H1 (cell line): ENCODE measurements around the gene THRB. TPM values are rescaled to one million over a fixed set of nuclear protein-coding genes. Genes with fewer than 3 reads are reported as not detected.

Experiments used
- CTCF ChIA-PET: fragments of 300-600 bp; sonication (Branson Sonifier 250); formaldehyde crosslinking; loops from one replicate; lab custom pipeline; 2021; ENCODE audit not compliant: partially characterized antibody; lab: Charles Lee
- POLR2A ChIA-PET: fragments of 300-600 bp; sonication (Branson Sonifier 250); formaldehyde crosslinking; loops from one replicate; lab custom pipeline; 2021; ENCODE audit warnings: inconsistent platforms; ENCODE audit not compliant: partially characterized antibody; lab: Charles Lee
- DNase-seq, 2 experiments: peaks; one replicate each; pipeline versions ENCODE4 v3.0.0 to v3.0.0-alpha.2; 2010 to 2022; ENCODE audit warnings: low spot score in 2 of 2, low read depth in 1 of 2, mixed read lengths in 1 of 2
- FAIRE-seq: peaks from 2 replicates; lab custom pipeline; 2011; peaks lifted over from hg19 to GRCh38; lab: Jason Lieb, UNC
- H2AFZ ChIP-seq: 2 replicates; pipeline ENCODE4 v1.8.1; 2012; ENCODE audit warnings: low read length, inconsistent platforms
- H2AK5ac ChIP-seq: 2 replicates; pipeline ENCODE4 v1.6.1; 2013; ENCODE audit warnings: low read depth, low read length
- H2BK120ac ChIP-seq: replicated peaks from 2 replicates; pipeline ENCODE3; 2013; ENCODE audit warnings: low read depth, low read length, inconsistent platforms
- H2BK12ac ChIP-seq: 2 replicates; pipeline ENCODE4 v1.6.1; 2013; ENCODE audit warnings: low read depth, low read length
- H2BK15ac ChIP-seq: 2 replicates; pipeline ENCODE4 v1.6.1; 2013; ENCODE audit warnings: low read length
- H2BK20ac ChIP-seq: 2 replicates; pipeline ENCODE4 v1.6.1; 2013; ENCODE audit warnings: low read length
- H2BK5ac ChIP-seq: 2 replicates; pipeline ENCODE4 v1.6.1; 2013; ENCODE audit warnings: low read depth, low read length
- H3K14ac ChIP-seq: 2 replicates; pipeline ENCODE4 v1.6.1; 2013; ENCODE audit warnings: inconsistent platforms; ENCODE audit not compliant: insufficient read length
- H3K18ac ChIP-seq: 2 replicates; pipeline ENCODE4 v1.6.1; 2013; ENCODE audit warnings: low read length; ENCODE audit errors: extremely low read depth
- H3K23ac ChIP-seq: 2 replicates; pipeline ENCODE4 v1.6.1; 2013; ENCODE audit warnings: inconsistent platforms; ENCODE audit not compliant: insufficient read length
- H3K23me2 ChIP-seq: 2 replicates; pipeline ENCODE4 v1.6.1; 2013; ENCODE audit warnings: low read depth, low read length
- H3K27ac ChIP-seq: 2 replicates; pipeline ENCODE4 v1.6.1; 2011; ENCODE audit warnings: low read depth, low read length, inconsistent platforms
- H3K27me3 ChIP-seq, 4 experiments: replicated peaks in 1 of 4; 1 replicate in 1 of 4; 2 replicates in 3 of 4; pipeline versions ENCODE4 v1.6.1 to v1.8.1; 2011 to 2013; ENCODE audit warnings: low read length in 3 of 4, mild to moderate bottlenecking in 3 of 4, inconsistent platforms in 2 of 4, mixed read lengths in 2 of 4, moderate library complexity in 1 of 4; ENCODE audit not compliant: control insufficient read depth in 3 of 4, insufficient read depth in 3 of 4; ENCODE audit errors: extremely low read depth in 1 of 4
- H3K36me3 ChIP-seq, 4 experiments: 2 replicates each; pipeline versions ENCODE4 v1.6.1 to v1.8.1; 2011 to 2013; ENCODE audit warnings: mild to moderate bottlenecking in 4 of 4, low read length in 3 of 4, moderate library complexity in 2 of 4, control low read depth in 1 of 4, inconsistent platforms in 1 of 4; ENCODE audit not compliant: insufficient read depth in 4 of 4, control insufficient read depth in 2 of 4
- H3K4ac ChIP-seq: replicated peaks from 2 replicates; pipeline ENCODE3; 2013; ENCODE audit warnings: low read length, low read depth, mixed read lengths, inconsistent platforms; ENCODE audit not compliant: insufficient read length
- H3K4me1 ChIP-seq, 4 experiments: replicated peaks in 1 of 4; 1 replicate in 1 of 4; 2 replicates in 3 of 4; pipeline versions ENCODE4 v1.6.1 to v1.8.1; 2011 to 2013; ENCODE audit warnings: low read length in 3 of 4, inconsistent platforms in 2 of 4, mixed read lengths in 1 of 4; ENCODE audit not compliant: insufficient read depth in 4 of 4, control insufficient read depth in 3 of 4
- H3K4me2 ChIP-seq, 2 experiments: 2 replicates each; pipeline versions ENCODE4 v1.6.1 to v1.8.1; 2011 to 2013; ENCODE audit warnings: low read depth in 2 of 2, low read length in 2 of 2, control low read depth in 1 of 2, inconsistent platforms in 1 of 2, mild to moderate bottlenecking in 1 of 2; ENCODE audit not compliant: insufficient read depth in 1 of 2
- H3K4me3 ChIP-seq, 4 experiments: fragments of 200-600, 300-600 bp in 1 of 4; sonication (generic), shearing (Covaris generic), sonication (Bioruptor Twin) in 1 of 4; 2 replicates each; pipeline versions ENCODE4 v1.5.1 to v1.8.1; 2011 to 2016; ENCODE audit warnings: low read length in 4 of 4, low read depth in 3 of 4, control low read depth in 2 of 4, inconsistent platforms in 2 of 4, mild to moderate bottlenecking in 2 of 4, mixed read lengths in 1 of 4, moderate library complexity in 1 of 4; ENCODE audit not compliant: insufficient read depth in 2 of 4; ENCODE audit errors: extremely low read depth in 1 of 4
- H3K56ac ChIP-seq: replicated peaks from 2 replicates; pipeline ENCODE3; 2013; ENCODE audit warnings: low read depth, mild to moderate bottlenecking, mixed read lengths, low read length, inconsistent platforms; ENCODE audit not compliant: insufficient read length
- H3K79me1 ChIP-seq: 2 replicates; pipeline ENCODE4 v1.6.1; 2013; ENCODE audit warnings: low read depth, low read length, control low read depth
- H3K79me2 ChIP-seq, 2 experiments: 2 replicates each; pipeline versions ENCODE4 v1.6.1 to v1.8.1; 2012 to 2013; ENCODE audit warnings: low read length in 2 of 2, mild to moderate bottlenecking in 2 of 2, inconsistent platforms in 1 of 2; ENCODE audit not compliant: insufficient read depth in 2 of 2, control insufficient read depth in 1 of 2
- H3K9ac ChIP-seq, 4 experiments: replicated peaks in 1 of 4; 1 replicate in 1 of 4; 2 replicates in 3 of 4; pipeline versions ENCODE4 v1.6.1 to v1.8.1; 2011 to 2013; ENCODE audit warnings: low read depth in 3 of 4, low read length in 3 of 4, control low read depth in 2 of 4, mild to moderate bottlenecking in 2 of 4, moderate library complexity in 2 of 4, inconsistent platforms in 1 of 4; ENCODE audit errors: extremely low read depth in 1 of 4
- H3K9me3 ChIP-seq, 2 experiments: 2 replicates each; pipeline versions ENCODE4 v1.6.1 to v1.8.1; 2012 to 2013; ENCODE audit warnings: mild to moderate bottlenecking in 2 of 2, moderate library complexity in 2 of 2, control low read depth in 1 of 2, inconsistent platforms in 1 of 2, low read depth in 1 of 2, low read length in 1 of 2, mixed read lengths in 1 of 2; ENCODE audit not compliant: insufficient read depth in 2 of 2
- H4K20me1 ChIP-seq, 2 experiments: replicated peaks in 1 of 2; 2 replicates each; pipeline versions ENCODE3 to v1.8.1; 2011 to 2013; ENCODE audit warnings: inconsistent platforms in 2 of 2, low read length in 2 of 2, mild to moderate bottlenecking in 1 of 2; ENCODE audit not compliant: insufficient read depth in 2 of 2, control insufficient read depth in 1 of 2
- H4K5ac ChIP-seq: 2 replicates; pipeline ENCODE4 v1.6.1; 2013; ENCODE audit warnings: low read length, low read depth, mixed read lengths, inconsistent platforms; ENCODE audit not compliant: insufficient read length
- H4K8ac ChIP-seq: 2 replicates; pipeline ENCODE4 v1.8.0; 2013; ENCODE audit warnings: mild to moderate bottlenecking, moderate library complexity, low read length, inconsistent platforms; ENCODE audit not compliant: insufficient read depth; ENCODE audit errors: extremely low read depth
- H4K91ac ChIP-seq: replicated peaks from 2 replicates; pipeline ENCODE3; 2013; ENCODE audit warnings: low read length, mixed read lengths, inconsistent platforms; ENCODE audit not compliant: insufficient read length
- CBX5 ChIP-seq: fragments of 300-800, 300-1000 bp; sonication (generic); IDR thresholded peaks from 2 replicates; pipeline ENCODE4 v1.7.1; 2016; ENCODE audit warnings: antibody characterized with exemption, low read length, low read depth
- CHD1 ChIP-seq: IDR thresholded peaks from 2 replicates; pipeline ENCODE4 v1.6.1; 2012; ENCODE audit warnings: low read depth, low read length, improper control_type of control experiment
- EGR1 ChIP-seq: IDR thresholded peaks from 2 replicates; pipeline ENCODE4 v1.6.1; 2011; ENCODE audit warnings: low read depth, low read length, borderline replicate concordance
- HDAC2 ChIP-seq, 2 experiments: fragments of 300-600 bp in 1 of 2; sonication (generic) in 1 of 2; IDR thresholded peaks; 2 replicates each; pipeline ENCODE4 v1.6.1; 2011 to 2012; ENCODE audit warnings: low read depth in 2 of 2, low read length in 2 of 2, mild to moderate bottlenecking in 2 of 2, moderate library complexity in 2 of 2, borderline replicate concordance in 1 of 2, inconsistent platforms in 1 of 2
- JUND ChIP-seq: IDR thresholded peaks from 2 replicates; pipeline ENCODE4 v1.6.1; 2011; ENCODE audit warnings: mild to moderate bottlenecking, improper control_type of control experiment, low read length
- MAX ChIP-seq: IDR thresholded peaks from 2 replicates; pipeline ENCODE4 v1.6.1; 2012; ENCODE audit warnings: inconsistent platforms
- NANOG ChIP-seq: IDR thresholded peaks from 2 replicates; pipeline ENCODE4 v1.6.1; 2011; ENCODE audit warnings: low read length, low read depth, mild to moderate bottlenecking, inconsistent platforms; ENCODE audit not compliant: insufficient read depth, poor library complexity, severe bottlenecking
- RAD21 ChIP-seq, 2 experiments: IDR thresholded peaks in 1 of 2; conservative IDR thresholded peaks in 1 of 2; 2 replicates each; pipeline ENCODE4 v1.6.1; 2011; ENCODE audit warnings: low read depth in 2 of 2, low read length in 2 of 2, improper control_type of control experiment in 1 of 2, inconsistent platforms in 1 of 2, mild to moderate bottlenecking in 1 of 2, moderate library complexity in 1 of 2
- SP2 ChIP-seq: IDR thresholded peaks from 2 replicates; pipeline ENCODE4 v1.6.1; 2012; ENCODE audit warnings: mild to moderate bottlenecking, low read length, inconsistent platforms
- SRF ChIP-seq: IDR thresholded peaks from 2 replicates; pipeline ENCODE4 v1.6.1; 2011; ENCODE audit warnings: mild to moderate bottlenecking, low read depth, low read length, moderate library complexity
- TEAD4 ChIP-seq: IDR thresholded peaks from 2 replicates; pipeline ENCODE4 v1.6.1; 2012; ENCODE audit warnings: low read depth, low read length, inconsistent platforms, mixed read lengths
- USF2 ChIP-seq: IDR thresholded peaks from 2 replicates; pipeline ENCODE4 v1.6.1; 2011; ENCODE audit warnings: low read length, improper control_type of control experiment
- WGBS, 2 experiments: shearing (Covaris generic) in 1 of 2; methylation state at CpG; one replicate each; pipeline versions ENCODE4 v1.1.6 to v1.1.7; 2013 to 2015; ENCODE audit warnings: low lambda C conversion rate in 2 of 2, mixed read lengths in 2 of 2, inconsistent platforms in 1 of 2, low coverage in 1 of 2, missing lambda C conversion rate in 1 of 2; ENCODE audit not compliant: insufficient replicate concordance in 2 of 2, insufficient coverage in 1 of 2, insufficient read length in 1 of 2; ENCODE audit errors: extremely low coverage in 1 of 2, missing lambda C conversion rate in 1 of 2; 5-methylcytosine and 5-hydroxymethylcytosine counted together
- polyA plus RNA-seq, 7 experiments: library from polyadenylated mRNA; depleted of rRNA in 3 of 7; stranded (reverse) in 5 of 7; unstranded in 2 of 7; fragments of >200 nt in 5 of 7; fragments of 200-250 nt in 2 of 7; gene quantifications; 1 replicate in 5 of 7; 2 replicates in 1 of 7; 4 replicates in 1 of 7; pipeline versions ENCODE4 v1.2.1 to v1.2.3, GENCODE V29; 2011 to 2013; ENCODE audit warnings: missing spikeins in 2 of 7, mixed read lengths in 2 of 7
- total RNA-seq: library from RNA; stranded (reverse); fragmentation: NEBNext Ultra II Directional; extraction: Animal tissue kit (Norgen Biotek cat#: 25700); gene quantifications from 2 replicates; pipeline ENCODE4 v1.2.1, GENCODE V29; 2021

The THRB gene
- total and polyA plus RNA-seq, 2 of the 8 experiments (the other 6 are each of a cell fraction or from before 2014, with no cell fraction given) = 0.98 to 3.9 TPM

GRCh38 chr3:24396338-24396737 lies 98.3 kb downstream of the THRB start:
- Histone ChIP-seq H3K79me2 (no peaks in the 10 kb centered on the region), H2AK5ac (no peak overlapping the region), H4K91ac (no peak overlapping the region), H3K9ac (no peak overlapping the region), H2AFZ (no peak overlapping the region), H4K8ac (no peak overlapping the region), H2BK15ac (no peak overlapping the region), H3K36me3 (no peaks in the 10 kb centered on the region), H2BK20ac (no peak overlapping the region), H2BK5ac (no peak overlapping the region), H3K18ac (no peak overlapping the region), H3K23me2 (no peaks in the 10 kb centered on the region), H3K23ac (no peak overlapping the region), H3K4me1 (peaks cover 0 to 5% (median 1%) of the 10 kb centered on the region in 4 experiments; a peak in 3 of 7 replicates), H4K20me1 (peaks cover 0 to 2% of the 10 kb centered on the region in 2 experiments), H3K4ac (no peak overlapping the region), H3K56ac (no peak overlapping the region), H4K5ac (no peak overlapping the region), H3K79me1 (no peaks in the 10 kb centered on the region), H3K27me3 (peaks cover 0 to 8% (median 4%) of the 10 kb centered on the region in 4 experiments; a peak in 4 of 7 replicates), H3K4me2 (peak overlapping the region in 1 of 2 experiments; percentile 10; a peak in 1 of 4 replicates), H3K27ac (no peak overlapping the region), H2BK120ac (no peak overlapping the region), H3K9me3 (no peaks in the 10 kb centered on the region), H3K4me3 (no peak overlapping the region), H3K14ac (no peak overlapping the region), H2BK12ac (no peak overlapping the region)
- ChIA-PET CTCF (interaction anchor here (1.5 kb wide), 1 partner anchor 11 kb away, joined by 4 read pairs; no protein-coding TSS in a partner anchor), POLR2A (no interaction called here)
- no peak for DNase-seq
- WGBS, 2 experiments = 19% methylated on average over 4 of the region's 4 CpGs; no CpG with 5 or more reads in 1 of the 2 experiments
- FAIRE-seq = peak; percentile 96
- peak in 1 of 2 experiments; percentile 33; a peak in 2 of 4 replicates for TF ChIP-seq RAD21 (IDR thresholded peaks at IDR 0.05 in 1 of 2, conservative IDR thresholded peaks at IDR 0.05 in 1 of 2; ENCODE audit: low read depth in 2 of 2, low read length in 2 of 2)
- no peak for TF ChIP-seq CHD1
- TF ChIP-seq SP2 = no peak
- TF ChIP-seq CBX5 = no peak
- TF ChIP-seq EGR1 = no peak; the same call in 1 of the 2 replicates
- no peak for TF ChIP-seq USF2
- no peak for TF ChIP-seq TEAD4
- TF ChIP-seq SRF = no peak
- no peak for TF ChIP-seq JUND
- TF ChIP-seq MAX = no peak
- peak; percentile 22 to 76; a peak in 1 of 4 replicates for TF ChIP-seq HDAC2 (IDR thresholded peaks at IDR 0.05; ENCODE audit: borderline replicate concordance in 1 of 2, low read depth in 2 of 2, low read length in 2 of 2)
- peak; percentile 47 for TF ChIP-seq NANOG
